Breast epithelium (tissue), 3 donors: ENCODE results near the gene MTERF4.

ENCODE experiments used
- CTCF ChIP-seq, 3 donors: fragments of 450-650 bp; IDR thresholded peaks; one replicate each; pipeline ENCODE4 v1.5.1; 2016 to 2017; ENCODE audit warnings: antibody characterized with exemption in 3 of 3, mild to moderate bottlenecking in 3 of 3, moderate library complexity in 3 of 3
- POLR2AphosphoS5 ChIP-seq, 3 donors: sonication (generic); formaldehyde crosslinking; IDR thresholded peaks; one replicate each; pipeline ENCODE4 v1.6.1; 2017; ENCODE audit warnings: antibody characterized with exemption in 3 of 3

GRCh38 chr2:241064008-241064801, 37.9 kb downstream of the MTERF4 start:
- TF ChIP-seq CTCF (IDR thresholded peaks at IDR 0.05) (no peak), POLR2AphosphoS5 (IDR thresholded peaks at IDR 0.05) (no peak)
